ENCODE results near the gene NHERF2.

NHERF2 gene

DNA sequence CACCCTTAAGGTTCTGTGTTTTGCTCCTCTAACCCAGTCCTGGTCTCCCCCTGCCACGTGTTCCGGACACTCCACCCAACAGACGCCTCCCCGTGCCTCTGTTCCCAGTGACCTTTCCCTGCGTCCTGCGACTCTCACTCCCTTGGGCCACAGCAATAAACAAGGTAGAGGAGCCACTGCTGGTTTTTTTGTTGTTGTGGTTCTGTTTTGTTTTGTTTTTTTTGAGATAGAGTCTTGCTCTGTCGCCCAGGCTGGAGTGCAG is 10.8 kb upstream of the NHERF2 start:
- TF ChIP-seq, protein P1, sequence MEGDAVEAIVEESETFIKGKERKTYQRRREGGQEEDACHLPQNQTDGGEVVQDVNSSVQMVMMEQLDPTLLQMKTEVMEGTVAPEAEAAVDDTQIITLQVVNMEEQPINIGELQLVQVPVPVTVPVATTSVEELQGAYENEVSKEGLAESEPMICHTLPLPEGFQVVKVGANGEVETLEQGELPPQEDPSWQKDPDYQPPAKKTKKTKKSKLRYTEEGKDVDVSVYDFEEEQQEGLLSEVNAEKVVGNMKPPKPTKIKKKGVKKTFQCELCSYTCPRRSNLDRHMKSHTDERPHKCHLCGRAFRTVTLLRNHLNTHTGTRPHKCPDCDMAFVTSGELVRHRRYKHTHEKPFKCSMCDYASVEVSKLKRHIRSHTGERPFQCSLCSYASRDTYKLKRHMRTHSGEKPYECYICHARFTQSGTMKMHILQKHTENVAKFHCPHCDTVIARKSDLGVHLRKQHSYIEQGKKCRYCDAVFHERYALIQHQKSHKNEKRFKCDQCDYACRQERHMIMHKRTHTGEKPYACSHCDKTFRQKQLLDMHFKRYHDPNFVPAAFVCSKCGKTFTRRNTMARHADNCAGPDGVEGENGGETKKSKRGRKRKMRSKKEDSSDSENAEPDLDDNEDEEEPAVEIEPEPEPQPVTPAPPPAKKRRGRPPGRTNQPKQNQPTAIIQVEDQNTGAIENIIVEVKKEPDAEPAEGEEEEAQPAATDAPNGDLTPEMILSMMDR (IDR thresholded peaks at IDR 0.05; ENCODE audit: low read depth, low read length), result no peak
- H3K36me3 ChIP-seq, result no peaks in the 10 kb centered on the region
- no peaks in the 10 kb centered on the region for H3K27me3 ChIP-seq
- H3K4me3 ChIP-seq (ENCODE audit: low read depth, low read length), result no peak overlapping the region
- no peak for DNase-seq
- no peaks in the 10 kb centered on the region for H3K9me3 ChIP-seq
- H3K4me1 ChIP-seq, result no peaks in the 10 kb centered on the region

DNA sequence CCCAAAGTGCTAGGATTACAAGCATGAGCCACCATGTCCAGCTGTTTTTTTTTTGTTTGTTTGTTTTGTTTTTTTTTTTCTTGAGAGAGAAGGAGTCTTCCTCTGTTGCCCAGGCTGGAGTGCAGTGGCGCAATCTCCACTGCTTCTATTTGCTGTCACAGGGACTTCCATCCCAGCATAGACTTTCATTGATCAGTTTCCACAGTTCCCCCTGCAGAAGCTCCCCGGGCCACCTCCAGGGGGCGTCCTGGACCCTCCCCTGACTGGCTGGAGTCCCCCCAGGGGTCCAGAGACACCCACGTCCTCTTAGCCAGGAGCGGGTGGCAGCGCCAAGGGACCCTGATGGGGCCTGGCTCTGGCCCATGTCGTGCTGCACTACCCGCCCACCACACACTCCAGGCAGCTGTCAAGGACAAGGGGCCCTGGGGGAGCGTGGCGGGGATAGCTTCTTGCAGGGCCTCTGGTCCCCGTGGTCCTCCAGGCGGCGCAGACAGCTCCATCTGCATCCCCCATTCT is 10.2 kb upstream of the NHERF2 start:
- H3K9me3 ChIP-seq, result no peaks in the 10 kb centered on the region
- H3K4me1 ChIP-seq, result no peaks in the 10 kb centered on the region
- DNase-seq, result peak; percentile 64
- no peaks in the 10 kb centered on the region for H3K36me3 ChIP-seq
- no peaks in the 10 kb centered on the region for H3K27me3 ChIP-seq
- no peak overlapping the region for H3K4me3 ChIP-seq (ENCODE audit: low read depth, low read length)
- TF ChIP-seq, protein P1 (IDR thresholded peaks at IDR 0.05; ENCODE audit: low read depth, low read length), result peak; percentile 65

DNA sequence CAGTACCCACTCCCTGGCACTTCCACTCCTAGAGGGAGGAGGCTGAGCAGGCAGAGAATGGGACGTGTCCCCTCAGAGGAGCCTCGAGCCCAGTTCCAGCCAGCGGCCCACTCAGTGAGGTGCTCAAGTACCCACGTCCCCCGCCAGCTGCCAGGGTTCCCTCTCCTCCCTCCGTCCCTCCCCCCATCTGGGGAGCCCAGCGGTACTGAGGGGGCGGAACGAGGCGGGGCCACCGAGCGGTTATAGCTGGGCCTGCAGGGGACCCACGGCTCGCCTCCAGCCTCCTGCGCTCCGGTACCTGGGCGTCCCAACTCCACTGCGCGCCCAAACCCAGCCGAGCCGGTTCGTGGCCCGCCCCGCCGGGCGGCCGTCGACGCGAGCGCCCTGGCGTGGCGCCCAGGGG is 7.2 kb upstream of the NHERF2 start, which contains the start of gene NPW:
Gene NPW, plus strand, starts transcription at position 268 of the 403 bp plus-strand sequence.
- peak; percentile 28 for DNase-seq
- 0 out of 2 replicates have a peak, but pooled peaks cover 4% of the 10 kb centered on the region for H3K4me1 ChIP-seq
- H3K36me3 ChIP-seq, result no peaks in the 10 kb centered on the region
- no peaks in the 10 kb centered on the region for H3K27me3 ChIP-seq
- no peak within 1 kb of the TSS for H3K4me3 ChIP-seq (ENCODE audit: low read depth, low read length)
- TF ChIP-seq, protein P1 (IDR thresholded peaks at IDR 0.05; ENCODE audit: low read depth, low read length), result no peak
- no peaks in the 10 kb centered on the region for H3K9me3 ChIP-seq

DNA sequence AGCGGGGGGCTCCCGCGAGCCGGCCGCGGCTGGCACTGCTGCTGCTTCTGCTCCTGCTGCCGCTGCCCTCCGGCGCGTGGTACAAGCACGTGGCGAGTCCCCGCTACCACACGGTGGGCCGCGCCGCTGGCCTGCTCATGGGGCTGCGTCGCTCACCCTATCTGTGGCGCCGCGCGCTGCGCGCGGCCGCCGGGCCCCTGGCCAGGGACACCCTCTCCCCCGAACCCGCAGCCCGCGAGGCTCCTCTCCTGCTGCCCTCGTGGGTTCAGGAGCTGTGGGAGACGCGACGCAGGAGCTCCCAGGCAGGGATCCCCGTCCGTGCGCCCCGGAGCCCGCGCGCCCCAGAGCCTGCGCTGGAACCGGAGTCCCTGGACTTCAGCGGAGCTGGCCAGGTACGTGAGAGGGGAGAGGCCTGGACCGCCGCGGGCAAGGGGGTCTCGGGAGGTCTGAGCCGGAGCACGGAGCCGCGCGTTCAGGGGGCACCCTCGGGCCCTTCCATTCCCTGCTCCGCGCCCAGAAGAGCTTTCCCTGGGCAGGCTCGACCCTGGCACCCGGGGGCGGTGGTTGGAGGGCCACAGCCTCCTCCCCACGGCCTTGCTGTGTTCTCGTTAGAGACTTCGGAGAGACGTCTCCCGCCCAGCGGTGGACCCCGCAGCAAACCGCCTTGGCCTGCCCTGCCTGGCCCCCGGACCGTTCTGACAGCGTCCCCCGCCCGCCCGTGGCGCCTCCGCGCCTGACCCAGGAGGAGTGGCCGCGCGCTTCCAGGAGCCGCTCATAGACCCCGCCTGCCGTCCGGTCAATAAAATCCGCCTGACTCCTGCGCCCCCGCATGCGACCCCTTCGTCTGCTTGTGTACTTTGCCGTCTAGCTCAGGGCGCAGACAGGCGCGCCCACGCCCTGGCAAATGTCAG is 6.5 kb upstream of the NHERF2 start:
- Histone ChIP-seq H3K27me3 (no peaks in the 10 kb centered on the region), H3K4me3 (ENCODE audit: low read depth, low read length) (no peak overlapping the region), H3K36me3 (no peaks in the 10 kb centered on the region), H3K9me3 (no peaks in the 10 kb centered on the region), H3K4me1 (0 out of 2 replicates have a peak, but pooled peaks cover 4% of the 10 kb centered on the region)
- no peak for DNase-seq
- TF ChIP-seq, protein P1 (IDR thresholded peaks at IDR 0.05; ENCODE audit: low read depth, low read length), result no peak

DNA sequence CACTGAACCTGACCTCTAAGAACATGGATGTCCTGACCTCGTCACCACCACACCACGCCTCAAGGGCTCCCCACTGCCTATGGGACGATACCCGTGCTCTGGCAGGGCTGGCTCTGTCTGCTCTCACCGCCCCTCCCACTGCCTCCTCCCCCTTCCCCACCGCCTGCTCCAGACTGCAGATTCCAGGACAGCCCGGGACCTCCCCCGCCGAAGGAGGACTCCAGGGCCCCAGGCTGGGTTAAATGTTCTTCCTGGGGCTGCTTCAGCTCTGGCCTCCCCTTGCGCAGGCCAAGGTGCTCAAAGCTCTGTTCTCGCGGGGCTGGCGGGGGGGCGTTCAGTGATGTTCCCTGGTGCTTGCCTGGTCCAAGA is 4.0 kb upstream of the NHERF2 start:
- 0 out of 2 replicates have a peak, but pooled peaks cover 4% of the 10 kb centered on the region for H3K4me1 ChIP-seq
- H3K4me3 ChIP-seq (ENCODE audit: low read depth, low read length), result peak overlapping the region; percentile 50
- DNase-seq, result peak; percentile 75

More for the DNA sequence above, 4.0 kb upstream of the NHERF2 start:
- Histone ChIP-seq H3K9me3 (no peaks in the 10 kb centered on the region), H3K36me3 (no peaks in the 10 kb centered on the region), H3K27me3 (no peaks in the 10 kb centered on the region)
- TF ChIP-seq, protein P1 (IDR thresholded peaks at IDR 0.05; ENCODE audit: low read depth, low read length), result no peak
